Measurements from ENCODE around the gene PPARG. TPM values are rescaled to one million over a fixed set of nuclear protein-coding genes. Genes with fewer than 3 reads are reported as not detected.
"Not testable (repeated sequence)": the region's sequence is repeated elsewhere in the genome, so short reads cannot be mapped to it uniquely, and the experiment has no call there.

The PPARG gene
- total and polyA plus RNA-seq, 10 donors: 5.5 to 28.0 (median 19.4) TPM

GRCh38 chr3:12467746-12468145, 178.9 kb downstream of the PPARG start:
- intact Hi-C loops (cut with DNase I; ENCODE audit: low total_unique reads): no loop called here
- Histone ChIP-seq H3K27ac (no peak overlapping the region), H3K4me3 (no peak overlapping the region), H3K9me3 (no peaks in the 10 kb centered on the region), H3K27me3 (replicated peaks in 1 of 7) (no peaks in the 10 kb centered on the region), H3K4me1 (peaks cover 0 to 3% (median under 1%) of the 10 kb centered on the region in 6 donors), H3K36me3 (no peaks in the 10 kb centered on the region)
- WGBS, 5 donors: 82 to 98% (median 95%) methylated on average over 2 of the region's 2 CpGs
- no peak for DNase-seq
- TF ChIP-seq CTCF (IDR thresholded peaks at IDR 0.05 in 8 of 11, conservative IDR thresholded peaks at IDR 0.05 in 3 of 11) (no peak), POLR2AphosphoS5 (IDR thresholded peaks at IDR 0.05) (no peak), POLR2A (IDR thresholded peaks at IDR 0.05) (no peak)

GRCh38 chr3:12468276-12468675, 179.4 kb downstream of the PPARG start:
- no peak for DNase-seq
- Histone ChIP-seq H3K9me3 (no peaks in the 10 kb centered on the region), H3K27ac (no peak overlapping the region), H3K4me1 (no peaks in the 10 kb centered on the region), H3K27me3 (replicated peaks in 1 of 7) (no peaks in the 10 kb centered on the region), H3K36me3 (no peaks in the 10 kb centered on the region), H3K4me3 (no peak overlapping the region)
- WGBS, 5 donors: 90 to 99% (median 96%) methylated on average over 6 of the region's 6 CpGs
- no peak for TF ChIP-seq POLR2A (IDR thresholded peaks at IDR 0.05)
- no peak for TF ChIP-seq CTCF (IDR thresholded peaks at IDR 0.05 in 8 of 11, conservative IDR thresholded peaks at IDR 0.05 in 3 of 11)
- TF ChIP-seq POLR2AphosphoS5 (IDR thresholded peaks at IDR 0.05): no peak
- intact Hi-C loops (cut with DNase I; ENCODE audit: low total_unique reads): no loop called here

GRCh38 chr3:12468757-12469156, 179.9 kb downstream of the PPARG start:
- no peaks in the 10 kb centered on the region for H3K4me1 ChIP-seq
- H3K36me3 ChIP-seq: no peaks in the 10 kb centered on the region
- DNase-seq: no peak
- TF ChIP-seq CTCF (IDR thresholded peaks at IDR 0.05 in 8 of 11, conservative IDR thresholded peaks at IDR 0.05 in 3 of 11): no peak
- TF ChIP-seq POLR2A (IDR thresholded peaks at IDR 0.05): no peak
- TF ChIP-seq POLR2AphosphoS5 (IDR thresholded peaks at IDR 0.05): no peak
- intact Hi-C loops (cut with DNase I; ENCODE audit: low total_unique reads): no loop called here
- H3K4me3 ChIP-seq: no peak overlapping the region
- WGBS, 5 donors: 31 to 55% (median 39%) methylated on average over 2 of the region's 2 CpGs
- H3K27me3 ChIP-seq (replicated peaks in 1 of 7): no peaks in the 10 kb centered on the region
- H3K9me3 ChIP-seq: no peaks in the 10 kb centered on the region
- no peak overlapping the region for H3K27ac ChIP-seq

- H3K27ac ChIP-seq; H3K27me3 ChIP-seq (replicated peaks in 1 of 7); H3K4me1 ChIP-seq; H3K36me3 ChIP-seq; DNase-seq; H3K9me3 ChIP-seq; H3K4me3 ChIP-seq; intact Hi-C loops (cut with DNase I; ENCODE audit: low total_unique reads): not testable (repeated sequence)
- WGBS, 5 donors: 66 to 96% (median 85%) methylated on average over 7 of the region's 7 CpGs
Measured at GRCh38 chr3:12469222-12469621, 180.4 kb downstream of the PPARG start.

- no peak overlapping the region for H3K27ac ChIP-seq
- TF ChIP-seq POLR2A (IDR thresholded peaks at IDR 0.05) (no peak), POLR2AphosphoS5 (IDR thresholded peaks at IDR 0.05) (no peak), CTCF (IDR thresholded peaks at IDR 0.05 in 8 of 11, conservative IDR thresholded peaks at IDR 0.05 in 3 of 11) (no peak)
- H3K4me1 ChIP-seq: no peaks in the 10 kb centered on the region
- intact Hi-C loops (cut with DNase I; ENCODE audit: low total_unique reads): loop anchor here (10.0 kb wide), 1 partner anchor 185 kb away; the partner anchor contains the start of gene PPARG
- H3K9me3 ChIP-seq: no peaks in the 10 kb centered on the region
- H3K4me3 ChIP-seq: no peak overlapping the region
- 78 to 95% (median 91%) methylated on average over 5 of the region's 5 CpGs for WGBS, 5 donors
- no peaks in the 10 kb centered on the region for H3K27me3 ChIP-seq (replicated peaks in 1 of 7)
- no peak for DNase-seq
- H3K36me3 ChIP-seq: no peaks in the 10 kb centered on the region
Measured at GRCh38 chr3:12470111-12470510, 181.2 kb downstream of the PPARG start.

Data from spleen (tissue), 11 donors.